ENCODE measurements around the gene SUPT20HL1.
"Not testable (repeated sequence)": the region's sequence is repeated elsewhere in the genome, so short reads cannot be mapped to it uniquely, and the experiment has no call there.

SUPT20HL1 gene

GRCh38 chrX:24364326-24364725 lies 3.9 kb downstream of the SUPT20HL1 start:
- FAIRE-seq: no peak

- FAIRE-seq: no peak
Measured at GRCh38 chrX:24364851-24365538, 4.6 kb downstream of the SUPT20HL1 start.

GRCh38 chrX:24366762-24367400 lies 6.4 kb downstream of the SUPT20HL1 start:
- FAIRE-seq: not testable (repeated sequence)

- FAIRE-seq: no peak
Measured at GRCh38 chrX:24369816-24370215, 9.4 kb downstream of the SUPT20HL1 start.

GRCh38 chrX:24371391-24371972 lies 11.0 kb downstream of the SUPT20HL1 start:
- no peak for FAIRE-seq

- FAIRE-seq: no peak
Measured at GRCh38 chrX:24372021-24372763, 11.8 kb downstream of the SUPT20HL1 start.

- no peak for FAIRE-seq
Measured at GRCh38 chrX:24375600-24376131, 15.2 kb downstream of the SUPT20HL1 start.

GRCh38 chrX:24376403-24376802 lies 16.0 kb downstream of the SUPT20HL1 start:
- FAIRE-seq: no peak

GRCh38 chrX:24377195-24377594 lies 16.8 kb downstream of the SUPT20HL1 start:
- no peak for FAIRE-seq

GRCh38 chrX:24377911-24378468 lies 17.6 kb downstream of the SUPT20HL1 start:
- FAIRE-seq: no peak

- no peak for FAIRE-seq
Measured at GRCh38 chrX:24378706-24379105, 18.3 kb downstream of the SUPT20HL1 start.

- FAIRE-seq: no peak
Measured at GRCh38 chrX:24380262-24381187, 20.1 kb downstream of the SUPT20HL1 start.

GRCh38 chrX:24382315-24382714 lies 21.9 kb downstream of the SUPT20HL1 start:
- not testable (repeated sequence) for FAIRE-seq

- no peak for FAIRE-seq
Measured at GRCh38 chrX:24387724-24388123, 27.3 kb downstream of the SUPT20HL1 start.

GRCh38 chrX:24391389-24391788 lies 30.9 kb downstream of the SUPT20HL1 start:
- FAIRE-seq: no peak

GRCh38 chrX:24391843-24392242 lies 31.4 kb downstream of the SUPT20HL1 start:
- FAIRE-seq: no peak

- FAIRE-seq: no peak
Measured at GRCh38 chrX:24392709-24393108, 32.3 kb downstream of the SUPT20HL1 start.

GRCh38 chrX:24395775-24396174 lies 35.3 kb downstream of the SUPT20HL1 start:
- FAIRE-seq: peak; percentile 98

GRCh38 chrX:24396236-24396930 lies 35.9 kb downstream of the SUPT20HL1 start:
- peak; percentile 94 for FAIRE-seq

GRCh38 chrX:24396931-24397279 lies 36.5 kb downstream of the SUPT20HL1 start:
- FAIRE-seq: peak; percentile 9

GRCh38 chrX:24398766-24399165 lies 38.3 kb downstream of the SUPT20HL1 start:
- no peak for FAIRE-seq
